Measurements from ENCODE around the gene HSPA1A.
"Not testable (repeated sequence)": the region's sequence is repeated elsewhere in the genome, so short reads cannot be mapped to it uniquely, and the experiment has no call there.

Gene HSPA1A

GRCh38 chr6:31836474-31837368 lies 21.4 kb downstream of the HSPA1A start:
- no peak for DNase-seq (ENCODE audit: low read depth in 3 of 3)

GRCh38 chr6:31837369-31838113 lies 22.2 kb downstream of the HSPA1A start:
- no peak for DNase-seq (ENCODE audit: low read depth in 3 of 3)

GRCh38 chr6:31838114-31838553 lies 22.8 kb downstream of the HSPA1A start:
- DNase-seq (ENCODE audit: low read depth in 3 of 3), result not testable (repeated sequence)

GRCh38 chr6:31838968-31839367 lies 23.6 kb downstream of the HSPA1A start:
- DNase-seq (ENCODE audit: low read depth in 3 of 3), result no peak

GRCh38 chr6:31839779-31840126 lies 24.4 kb downstream of the HSPA1A start:
- DNase-seq (ENCODE audit: low read depth in 3 of 3), result not testable (repeated sequence)

- no peak for DNase-seq (ENCODE audit: low read depth in 3 of 3)
These were observed 26.7 kb downstream of the HSPA1A start for GRCh38 chr6:31842053-31842452.

- DNase-seq (ENCODE audit: low read depth in 3 of 3), result no peak
These were observed 29.2 kb downstream of the HSPA1A start for GRCh38 chr6:31844507-31844906.

- no peak for DNase-seq (ENCODE audit: low read depth in 3 of 3)
These were observed 32.1 kb downstream of the HSPA1A start for GRCh38 chr6:31847276-31847978.

- DNase-seq (ENCODE audit: low read depth in 3 of 3), result no peak
These were observed 35.6 kb downstream of the HSPA1A start for GRCh38 chr6:31850765-31851484.

- DNase-seq (ENCODE audit: low read depth in 3 of 3), result no peak
These were observed 36.1 kb downstream of the HSPA1A start for GRCh38 chr6:31851485-31851832.

- DNase-seq (ENCODE audit: low read depth in 3 of 3), result not testable (repeated sequence)
These were observed 36.8 kb downstream of the HSPA1A start for GRCh38 chr6:31851980-31852718.

- DNase-seq (ENCODE audit: low read depth in 3 of 3), result not testable (repeated sequence)
These were observed 42.4 kb downstream of the HSPA1A start for GRCh38 chr6:31857774-31858173.

- no peak for DNase-seq (ENCODE audit: low read depth in 3 of 3)
These were observed 43.4 kb downstream of the HSPA1A start for GRCh38 chr6:31858707-31859106.

GRCh38 chr6:31859923-31860322 lies 44.6 kb downstream of the HSPA1A start:
- DNase-seq (ENCODE audit: low read depth in 3 of 3), result no peak

GRCh38 chr6:31860349-31860748 lies 45.0 kb downstream of the HSPA1A start:
- DNase-seq (ENCODE audit: low read depth in 3 of 3), result no peak

- DNase-seq (ENCODE audit: low read depth in 3 of 3), result no peak
These were observed 45.8 kb downstream of the HSPA1A start for GRCh38 chr6:31861150-31861549.

- no peak for DNase-seq (ENCODE audit: low read depth in 3 of 3)
These were observed 46.6 kb downstream of the HSPA1A start for GRCh38 chr6:31861919-31862343.

GRCh38 chr6:31862344-31863235 lies 47.2 kb downstream of the HSPA1A start, which contains the start of gene NEU1:
NEU1 (minus strand) TSS chr6:31862821; CDS start chr6:31862776, 45 bp downstream.
- DNase-seq (ENCODE audit: low read depth in 3 of 3), result peak; percentile 87 to 99 (median 96)

- DNase-seq (ENCODE audit: low read depth in 3 of 3), result not testable (repeated sequence)
These were observed 48.8 kb downstream of the HSPA1A start for GRCh38 chr6:31864123-31864562.

- no peak for DNase-seq (ENCODE audit: low read depth in 3 of 3)
These were observed 49.5 kb downstream of the HSPA1A start for GRCh38 chr6:31864818-31865204.

Data from stimulated activated CD4-positive, alpha-beta T cell treated with anti-CD3 and anti-CD28 coated beads, TNF-alpha, amount 100 ng/mL, for 4 hours (primary cell).